Prostate gland (tissue), 2 donors: ENCODE results near the gene XAB2.

Source experiments
- POLR2AphosphoS5 ChIP-seq: sonication (generic); formaldehyde crosslinking; IDR thresholded peaks from one replicate; pipeline ENCODE4 v1.6.1; 2017; ENCODE audit warnings: antibody characterized with exemption
- TF ChIP-seq, protein P1 (sequence below), 4 experiments: fragments of 200-600 bp in 2 of 4; fragments of 450-650 bp in 2 of 4; sonication (generic) in 2 of 4; IDR thresholded peaks; 1 replicate in 3 of 4; 2 replicates in 1 of 4; pipeline ENCODE4 v1.5.1; 2016 to 2019; ENCODE audit warnings: antibody characterized with exemption in 4 of 4, mild to moderate bottlenecking in 2 of 4, moderate library complexity in 2 of 4

DNA sequence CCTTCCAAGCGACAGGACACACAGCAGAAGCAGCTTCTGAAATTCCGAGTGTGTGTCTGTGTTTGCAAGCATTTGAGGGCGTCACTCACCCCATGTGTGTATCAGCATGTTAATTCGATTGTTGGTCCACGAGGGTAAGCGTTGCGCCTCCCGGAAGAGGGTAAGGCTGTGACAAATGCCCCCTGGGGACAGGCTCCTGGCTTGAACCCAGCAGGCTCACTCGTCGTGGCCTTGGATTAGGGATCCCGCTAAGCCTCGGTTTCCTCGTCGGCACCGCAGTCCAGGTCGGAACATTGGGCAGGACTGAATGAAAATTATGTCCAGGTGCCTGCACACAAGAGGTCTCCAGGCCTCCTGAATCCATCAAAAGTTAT is 7.0 kb upstream of the XAB2 start:
- TF ChIP-seq, protein P1, sequence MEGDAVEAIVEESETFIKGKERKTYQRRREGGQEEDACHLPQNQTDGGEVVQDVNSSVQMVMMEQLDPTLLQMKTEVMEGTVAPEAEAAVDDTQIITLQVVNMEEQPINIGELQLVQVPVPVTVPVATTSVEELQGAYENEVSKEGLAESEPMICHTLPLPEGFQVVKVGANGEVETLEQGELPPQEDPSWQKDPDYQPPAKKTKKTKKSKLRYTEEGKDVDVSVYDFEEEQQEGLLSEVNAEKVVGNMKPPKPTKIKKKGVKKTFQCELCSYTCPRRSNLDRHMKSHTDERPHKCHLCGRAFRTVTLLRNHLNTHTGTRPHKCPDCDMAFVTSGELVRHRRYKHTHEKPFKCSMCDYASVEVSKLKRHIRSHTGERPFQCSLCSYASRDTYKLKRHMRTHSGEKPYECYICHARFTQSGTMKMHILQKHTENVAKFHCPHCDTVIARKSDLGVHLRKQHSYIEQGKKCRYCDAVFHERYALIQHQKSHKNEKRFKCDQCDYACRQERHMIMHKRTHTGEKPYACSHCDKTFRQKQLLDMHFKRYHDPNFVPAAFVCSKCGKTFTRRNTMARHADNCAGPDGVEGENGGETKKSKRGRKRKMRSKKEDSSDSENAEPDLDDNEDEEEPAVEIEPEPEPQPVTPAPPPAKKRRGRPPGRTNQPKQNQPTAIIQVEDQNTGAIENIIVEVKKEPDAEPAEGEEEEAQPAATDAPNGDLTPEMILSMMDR (IDR thresholded peaks at IDR 0.05) = no peak
- no peak for TF ChIP-seq POLR2AphosphoS5
